Kidney (tissue), 14 donors: ENCODE results near the gene CAD. TPM values are rescaled to one million over a fixed set of nuclear protein-coding genes. Genes with fewer than 3 reads are reported as not detected.

ENCODE experiments used
- DNase-seq, 5 donors: peaks; one replicate each; pipeline ENCODE4 v3.0.0-alpha.2; 2013 to 2020
- FAIRE-seq: peaks from 2 replicates; lab custom pipeline; 2012; peaks lifted over from hg19 to GRCh38; lab: Jason Lieb, UNC
- H3K27ac ChIP-seq, 2 donors: one replicate each; pipeline ENCODE4 v1.7.0; 2013; ENCODE audit warnings: low read depth in 2 of 2, low read length in 2 of 2, inconsistent platforms in 1 of 2
- H3K27me3 ChIP-seq: one replicate; pipeline ENCODE4 v1.7.1; 2013; ENCODE audit warnings: low read length, inconsistent platforms; ENCODE audit not compliant: control insufficient read depth, insufficient read depth
- H3K36me3 ChIP-seq, 3 donors: one replicate each; pipeline versions ENCODE4 v1.7.0 to v1.7.1; 2013; ENCODE audit warnings: low read length in 3 of 3, control low read depth in 1 of 3, inconsistent platforms in 1 of 3; ENCODE audit not compliant: insufficient read depth in 3 of 3, control insufficient read depth in 2 of 3
- H3K4me1 ChIP-seq, 3 donors: one replicate each; pipeline versions ENCODE4 v1.7.0 to v1.7.1; 2013; ENCODE audit warnings: low read length in 3 of 3, inconsistent platforms in 1 of 3, low read depth in 1 of 3; ENCODE audit not compliant: control insufficient read depth in 2 of 3, insufficient read depth in 2 of 3
- H3K4me3 ChIP-seq, 3 donors: one replicate each; pipeline versions ENCODE4 v1.7.0 to v1.8.1; 2013; ENCODE audit warnings: low read length in 3 of 3, control low read depth in 1 of 3, inconsistent platforms in 1 of 3
- H3K9ac ChIP-seq, 3 donors: one replicate each; pipeline versions ENCODE4 v1.7.0 to v1.7.1; 2013; ENCODE audit warnings: low read length in 3 of 3, control low read depth in 1 of 3, inconsistent platforms in 1 of 3
- H3K9me3 ChIP-seq, 3 donors: one replicate each; pipeline versions ENCODE4 v1.7.0 to v1.7.1; 2013; ENCODE audit warnings: low read length in 3 of 3, control low read depth in 1 of 3, inconsistent platforms in 1 of 3; ENCODE audit not compliant: control insufficient read depth in 2 of 3, insufficient read depth in 1 of 3
- intact Hi-C: fragments of 100-400 bp; cut with DNase I; formaldehyde crosslinking; loops from one replicate; pipeline ENCODE4 v1.11.1; 2022
- polyA plus RNA-seq: library from polyadenylated mRNA; stranded (reverse); fragments of 350-450 nt; fragmentation: Illumina TruSeq; extraction: RNeasy Lipid Tissue Mini Kit (QIAGEN cat#74804); gene quantifications from one replicate; pipeline ENCODE4 v1.2.3, GENCODE V29; 2014; ENCODE audit warnings: low read depth, low replicate concordance; ENCODE audit not compliant: insufficient read depth
- total RNA-seq: library from RNA; stranded (reverse); fragmentation: NEBNext Ultra II Directional; extraction: Animal tissue kit (Norgen Biotek cat#: 25700); gene quantifications from one replicate; pipeline ENCODE4 v1.2.1, GENCODE V29; 2021
- TF ChIP-seq, protein P1 (sequence below): IDR thresholded peaks from 3 replicates; pipeline ENCODE4 v1.5.1; 2012; ENCODE audit warnings: mild to moderate bottlenecking, moderate library complexity, borderline replicate concordance; ENCODE audit not compliant: insufficient read depth; ENCODE audit errors: extremely low read depth
- donor health status: control.
- donor health status: control.
- donor health status: control.
- donor health status: control.
- donor health status: control.
- donor health status: DM: yes; HTN: yes; CAD: no.
- donor health status: Normal renal cell carcinoma (clear cell type).

CAD gene
- total and polyA plus RNA-seq, 2 donors from 2014 or later: 8.8 to 43.4 TPM

DNA sequence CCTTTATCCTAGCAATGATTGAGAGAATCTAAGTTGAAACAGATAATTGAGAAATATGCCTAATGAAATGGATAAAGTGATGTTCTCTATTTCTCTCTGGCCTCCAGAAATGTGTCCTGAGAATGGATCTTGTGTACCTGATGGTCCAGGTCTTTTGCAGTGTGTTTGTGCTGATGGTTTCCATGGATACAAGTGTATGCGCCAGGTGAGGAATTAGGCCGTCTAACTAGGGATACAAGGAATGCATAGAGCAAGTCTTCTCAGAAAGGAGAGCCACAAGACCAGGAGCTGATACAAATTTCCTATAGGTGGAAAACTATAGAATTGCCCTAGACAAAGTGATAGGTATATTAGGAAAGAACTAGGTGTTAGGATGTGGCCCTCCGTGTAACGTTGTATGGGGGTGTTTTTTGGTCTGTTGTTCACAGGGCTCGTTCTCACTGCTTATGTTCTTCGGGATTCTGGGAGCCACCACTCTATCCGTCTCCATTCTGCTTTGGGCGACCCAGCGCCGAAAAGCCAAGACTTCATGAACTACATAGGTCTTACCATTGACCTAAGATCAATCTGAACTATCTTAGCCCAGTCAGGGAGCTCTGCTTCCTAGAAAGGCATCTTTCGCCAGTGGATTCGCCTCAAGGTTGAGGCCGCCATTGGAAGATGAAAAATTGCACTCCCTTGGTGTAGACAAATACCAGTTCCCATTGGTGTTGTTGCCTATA, 592 bp upstream of the CAD start:
- peaks cover 2 to 11% (median 4%) of the 10 kb centered on the region in 3 donors for H3K36me3 ChIP-seq
- intact Hi-C loops: no loop called here
- peak overlapping the region; percentile 43 to 79 (median 63) for H3K4me3 ChIP-seq
- no peaks in the 10 kb centered on the region for H3K27me3 ChIP-seq
- peak overlapping the region in 1 of 2 donors; percentile 50 for H3K27ac ChIP-seq
- FAIRE-seq: no peak
- no peaks in the 10 kb centered on the region for H3K9me3 ChIP-seq
- peak overlapping the region in 2 of 3 donors; percentile 6 to 28 for H3K9ac ChIP-seq
- no peak for DNase-seq
- H3K4me1 ChIP-seq: peaks cover 5 to 7% (median 5%) of the 10 kb centered on the region in 3 donors
- TF ChIP-seq, protein P1, sequence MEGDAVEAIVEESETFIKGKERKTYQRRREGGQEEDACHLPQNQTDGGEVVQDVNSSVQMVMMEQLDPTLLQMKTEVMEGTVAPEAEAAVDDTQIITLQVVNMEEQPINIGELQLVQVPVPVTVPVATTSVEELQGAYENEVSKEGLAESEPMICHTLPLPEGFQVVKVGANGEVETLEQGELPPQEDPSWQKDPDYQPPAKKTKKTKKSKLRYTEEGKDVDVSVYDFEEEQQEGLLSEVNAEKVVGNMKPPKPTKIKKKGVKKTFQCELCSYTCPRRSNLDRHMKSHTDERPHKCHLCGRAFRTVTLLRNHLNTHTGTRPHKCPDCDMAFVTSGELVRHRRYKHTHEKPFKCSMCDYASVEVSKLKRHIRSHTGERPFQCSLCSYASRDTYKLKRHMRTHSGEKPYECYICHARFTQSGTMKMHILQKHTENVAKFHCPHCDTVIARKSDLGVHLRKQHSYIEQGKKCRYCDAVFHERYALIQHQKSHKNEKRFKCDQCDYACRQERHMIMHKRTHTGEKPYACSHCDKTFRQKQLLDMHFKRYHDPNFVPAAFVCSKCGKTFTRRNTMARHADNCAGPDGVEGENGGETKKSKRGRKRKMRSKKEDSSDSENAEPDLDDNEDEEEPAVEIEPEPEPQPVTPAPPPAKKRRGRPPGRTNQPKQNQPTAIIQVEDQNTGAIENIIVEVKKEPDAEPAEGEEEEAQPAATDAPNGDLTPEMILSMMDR: no peak

DNA sequence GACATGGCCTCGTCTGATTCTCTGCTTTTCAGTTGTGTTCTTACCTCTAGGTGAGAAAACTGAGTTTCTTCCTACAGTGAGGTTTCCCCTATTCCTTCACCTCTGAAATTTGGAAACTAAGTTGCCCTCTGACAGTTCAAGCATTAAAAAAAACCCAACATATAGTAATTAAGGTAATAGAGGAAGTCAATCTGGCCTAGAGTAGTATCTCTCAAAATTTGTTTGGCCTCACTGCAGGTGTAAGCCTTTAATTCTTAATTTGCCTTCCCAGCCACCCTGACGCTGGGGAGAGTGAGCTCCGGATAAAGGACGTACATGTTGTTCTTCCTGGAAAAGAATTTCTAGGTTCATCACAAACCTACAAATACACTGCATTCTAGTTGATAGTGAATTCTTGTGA, 1.4 kb downstream of the CAD start:
- Histone ChIP-seq H3K4me3 (no peak overlapping the region), H3K27me3 (no peaks in the 10 kb centered on the region), H3K27ac (no peak overlapping the region), H3K4me1 (peaks cover 0 to 7% (median 0%) of the 10 kb centered on the region in 3 donors), H3K9me3 (no peaks in the 10 kb centered on the region), H3K9ac (no peak overlapping the region), H3K36me3 (peaks cover 4 to 19% (median 7%) of the 10 kb centered on the region in 3 donors)
- intact Hi-C loops: no loop called here
- DNase-seq (no peak), FAIRE-seq (no peak)
- TF ChIP-seq, protein P1: no peak

DNA sequence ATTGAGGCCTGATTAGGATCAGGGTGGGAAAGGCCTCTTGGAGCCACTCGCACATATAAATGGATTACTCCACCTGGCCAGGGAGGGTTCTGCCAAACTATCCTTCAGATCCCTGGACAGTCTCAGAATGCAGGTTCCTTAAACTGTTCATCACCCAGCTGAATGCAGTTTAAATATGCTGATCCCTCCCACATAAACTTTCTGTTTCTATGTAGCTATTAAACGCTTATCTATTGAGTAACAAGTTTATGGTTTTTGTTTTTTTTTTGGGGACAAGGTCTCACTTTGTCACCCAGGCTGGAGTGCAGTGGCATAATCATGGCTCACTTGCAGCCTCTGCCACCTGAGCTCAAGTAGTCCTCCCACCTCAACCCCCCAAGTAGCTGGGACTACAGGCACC, 1.9 kb downstream of the CAD start:
- Histone ChIP-seq H3K36me3 (peaks cover 4 to 24% (median 8%) of the 10 kb centered on the region in 3 donors), H3K9me3 (no peaks in the 10 kb centered on the region), H3K4me1 (peaks cover 0 to 7% (median 0%) of the 10 kb centered on the region in 3 donors), H3K27ac (no peak overlapping the region), H3K27me3 (no peaks in the 10 kb centered on the region), H3K9ac (no peak overlapping the region), H3K4me3 (no peak overlapping the region)
- TF ChIP-seq, protein P1: no peak
- DNase-seq: no peak
- no peak for FAIRE-seq
- intact Hi-C loops: no loop called here
